ENCODE results near the gene CCDC159. TPM values are rescaled to one million over a fixed set of nuclear protein-coding genes. Genes with fewer than 3 reads are reported as not detected.
A peak's percentile ranks its signal among the peaks of the same experiment; 100 is the strongest.

Gene CCDC159
- total RNA-seq, 2 donors from 2014 or later = 12.2 to 15.2 TPM

DNA sequence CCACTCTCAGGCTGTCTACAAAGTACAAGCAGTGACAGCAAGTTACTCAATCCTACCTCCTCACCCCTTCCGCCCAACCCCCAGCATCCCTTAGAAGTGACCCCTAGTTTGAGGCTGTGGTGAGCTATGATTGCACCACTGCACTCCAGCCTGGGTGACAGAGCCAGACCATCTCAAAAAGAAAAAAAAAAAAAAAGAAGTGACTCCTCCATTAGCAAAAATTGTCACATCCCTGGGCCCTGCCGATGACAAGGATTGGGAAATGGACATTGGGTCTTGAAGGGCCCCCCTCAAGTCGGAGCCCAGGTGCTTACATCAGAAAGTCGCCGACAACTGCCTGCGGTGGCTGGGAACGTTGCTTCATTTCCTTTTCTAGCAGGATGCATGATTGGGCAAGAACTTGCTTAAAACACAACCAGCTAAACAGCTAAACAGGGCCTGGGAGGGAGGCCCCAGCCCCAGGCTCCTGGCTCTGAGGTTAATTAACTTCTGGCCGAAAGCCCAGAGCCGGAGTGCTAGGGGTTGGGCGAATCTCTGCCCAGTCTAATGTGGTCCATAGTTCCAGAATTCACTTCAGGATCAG, 22.1 kb upstream of the CCDC159 start:
- no peaks in the 10 kb centered on the region for H3K27me3 Mint-ChIP-seq (ENCODE audit: insufficient read depth)
- no peak overlapping the region for H3K9ac ChIP-seq (ENCODE audit: extremely low read depth, low read length, poor library complexity, severe bottlenecking)
- peak overlapping the region; percentile 38 for H3K27ac ChIP-seq (ENCODE audit: low read depth, low read length)
- peaks cover 3% of the 10 kb centered on the region for H3K36me3 ChIP-seq (ENCODE audit: control insufficient read depth, insufficient read depth, low read length)
- no peaks in the 10 kb centered on the region for H3K9me3 ChIP-seq (ENCODE audit: control insufficient read depth, low read length)
- no peak overlapping the region for H3K27ac Mint-ChIP-seq
- WGBS, 2 experiments (ENCODE audit: insufficient coverage in 1 of 2, insufficient read length in 1 of 2) = 91 to 94% methylated on average over 6 to 10 of the region's 10 CpGs
- H3K4me1 ChIP-seq (ENCODE audit: control insufficient read depth, insufficient read depth, low read length) = peaks cover 7% of the 10 kb centered on the region
- peaks cover 21% of the 10 kb centered on the region for H3K36me3 Mint-ChIP-seq (ENCODE audit: low read depth)
- H3K9me3 Mint-ChIP-seq = peaks cover 13% of the 10 kb centered on the region
- H3K4me3 Mint-ChIP-seq = no peak overlapping the region
- H3K4me3 ChIP-seq (ENCODE audit: low read length) = no peak overlapping the region
- no peak for DNase-seq
- H3K27me3 ChIP-seq (ENCODE audit: control insufficient read depth, insufficient read depth, low read length, poor library complexity, severe bottlenecking) = no peaks in the 10 kb centered on the region
- TF ChIP-seq, protein P1, sequence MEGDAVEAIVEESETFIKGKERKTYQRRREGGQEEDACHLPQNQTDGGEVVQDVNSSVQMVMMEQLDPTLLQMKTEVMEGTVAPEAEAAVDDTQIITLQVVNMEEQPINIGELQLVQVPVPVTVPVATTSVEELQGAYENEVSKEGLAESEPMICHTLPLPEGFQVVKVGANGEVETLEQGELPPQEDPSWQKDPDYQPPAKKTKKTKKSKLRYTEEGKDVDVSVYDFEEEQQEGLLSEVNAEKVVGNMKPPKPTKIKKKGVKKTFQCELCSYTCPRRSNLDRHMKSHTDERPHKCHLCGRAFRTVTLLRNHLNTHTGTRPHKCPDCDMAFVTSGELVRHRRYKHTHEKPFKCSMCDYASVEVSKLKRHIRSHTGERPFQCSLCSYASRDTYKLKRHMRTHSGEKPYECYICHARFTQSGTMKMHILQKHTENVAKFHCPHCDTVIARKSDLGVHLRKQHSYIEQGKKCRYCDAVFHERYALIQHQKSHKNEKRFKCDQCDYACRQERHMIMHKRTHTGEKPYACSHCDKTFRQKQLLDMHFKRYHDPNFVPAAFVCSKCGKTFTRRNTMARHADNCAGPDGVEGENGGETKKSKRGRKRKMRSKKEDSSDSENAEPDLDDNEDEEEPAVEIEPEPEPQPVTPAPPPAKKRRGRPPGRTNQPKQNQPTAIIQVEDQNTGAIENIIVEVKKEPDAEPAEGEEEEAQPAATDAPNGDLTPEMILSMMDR (conservative IDR thresholded peaks at IDR 0.05) = no peak
- peaks cover 15% of the 10 kb centered on the region for H3K4me1 Mint-ChIP-seq

GRCh38 chr19:11324748-11325389, 21.4 kb upstream of the CCDC159 start:
- peaks cover 4% of the 10 kb centered on the region for H3K36me3 ChIP-seq (ENCODE audit: control insufficient read depth, insufficient read depth, low read length)
- no peak for DNase-seq
- Mint-ChIP-seq H3K4me3 (no peak overlapping the region), H3K4me1 (peaks cover 15% of the 10 kb centered on the region), H3K9me3 (peaks cover 11% of the 10 kb centered on the region), H3K27me3 (ENCODE audit: insufficient read depth) (no peaks in the 10 kb centered on the region), H3K27ac (no peak overlapping the region), H3K36me3 (ENCODE audit: low read depth) (peaks cover 23% of the 10 kb centered on the region)
- H3K4me3 ChIP-seq (ENCODE audit: low read length) = no peak overlapping the region
- H3K9ac ChIP-seq (ENCODE audit: extremely low read depth, low read length, poor library complexity, severe bottlenecking) = no peak overlapping the region
- H3K9me3 ChIP-seq (ENCODE audit: control insufficient read depth, low read length) = no peaks in the 10 kb centered on the region
- TF ChIP-seq, protein P1 (conservative IDR thresholded peaks at IDR 0.05) = no peak
- H3K4me1 ChIP-seq (ENCODE audit: control insufficient read depth, insufficient read depth, low read length) = peaks cover 7% of the 10 kb centered on the region
- no peak overlapping the region for H3K27ac ChIP-seq (ENCODE audit: low read depth, low read length)
- H3K27me3 ChIP-seq (ENCODE audit: control insufficient read depth, insufficient read depth, low read length, poor library complexity, severe bottlenecking) = no peaks in the 10 kb centered on the region
- 94 to 95% methylated on average over 5 to 17 of the region's 17 CpGs for WGBS, 2 experiments (ENCODE audit: insufficient coverage in 1 of 2, insufficient read length in 1 of 2)

DNA sequence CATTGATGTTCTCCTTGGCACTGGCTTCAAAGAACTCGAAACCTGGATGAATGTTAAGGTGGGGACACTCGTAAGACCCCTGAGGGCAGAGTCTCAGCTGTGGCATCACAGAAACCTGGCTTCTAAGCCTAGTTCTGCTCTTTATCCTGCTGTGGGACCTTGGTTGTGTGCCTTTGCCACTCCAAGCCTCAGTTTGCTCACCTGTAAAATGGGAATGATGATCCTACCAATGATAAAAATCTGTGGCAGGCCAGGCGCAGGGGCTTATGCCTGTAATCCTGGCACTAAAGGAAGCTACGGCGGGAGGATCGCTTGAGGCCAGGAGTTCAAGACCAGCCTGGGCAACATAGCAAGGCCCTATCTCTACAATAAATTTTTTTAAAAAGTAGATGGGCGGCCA, 20.8 kb upstream of the CCDC159 start:
- TF ChIP-seq, protein P1 (conservative IDR thresholded peaks at IDR 0.05) = no peak
- 89 to 97% methylated on average over 3 to 7 of the region's 7 CpGs for WGBS, 2 experiments (ENCODE audit: insufficient coverage in 1 of 2, insufficient read length in 1 of 2)
- DNase-seq = no peak

More for the DNA sequence above, 20.8 kb upstream of the CCDC159 start:
- Histone ChIP-seq H3K9me3 (ENCODE audit: control insufficient read depth, low read length) (no peaks in the 10 kb centered on the region), H3K27me3 (ENCODE audit: control insufficient read depth, insufficient read depth, low read length, poor library complexity, severe bottlenecking) (no peaks in the 10 kb centered on the region), H3K4me1 (ENCODE audit: control insufficient read depth, insufficient read depth, low read length) (peaks cover 7% of the 10 kb centered on the region), H3K9ac (ENCODE audit: extremely low read depth, low read length, poor library complexity, severe bottlenecking) (no peak overlapping the region), H3K4me3 (ENCODE audit: low read length) (no peak overlapping the region), H3K36me3 (ENCODE audit: control insufficient read depth, insufficient read depth, low read length) (peaks cover 8% of the 10 kb centered on the region), H3K27ac (ENCODE audit: low read depth, low read length) (no peak overlapping the region)
- H3K9me3 Mint-ChIP-seq = peaks cover 10% of the 10 kb centered on the region
- H3K36me3 Mint-ChIP-seq (ENCODE audit: low read depth) = peaks cover 28% of the 10 kb centered on the region
- no peaks in the 10 kb centered on the region for H3K27me3 Mint-ChIP-seq (ENCODE audit: insufficient read depth)
- no peak overlapping the region for H3K4me3 Mint-ChIP-seq
- no peak overlapping the region for H3K27ac Mint-ChIP-seq
- peaks cover 15% of the 10 kb centered on the region for H3K4me1 Mint-ChIP-seq

Measured in endodermal cell (in vitro differentiated cells).